Fibroblast of the aortic adventitia (primary cell): Measurements from ENCODE around the gene LVRN. TPM values are rescaled to one million over a fixed set of nuclear protein-coding genes. Genes with fewer than 3 reads are reported as not detected.
A peak's percentile ranks its signal among the peaks of the same experiment; 100 is the strongest.

ENCODE experiments used
- DNase-seq: peaks from one replicate; pipeline ENCODE4 v3.0.0-alpha.2; 2010; ENCODE audit warnings: low read depth
- H3K4me3 ChIP-seq: 2 replicates; pipeline ENCODE4 v1.5.1; 2011; ENCODE audit warnings: low read depth, mild to moderate bottlenecking, control low read depth, low read length, moderate library complexity
- total RNA-seq: library from RNA; depleted of rRNA; stranded (reverse); fragments of >200 nt; gene quantifications from 2 replicates; pipeline ENCODE4 v1.2.3, GENCODE V29; 2012; ENCODE audit warnings: low replicate concordance
- TF ChIP-seq, protein P1 (sequence below): IDR thresholded peaks from 2 replicates; pipeline ENCODE4 v1.5.1; 2011; ENCODE audit warnings: mild to moderate bottlenecking, low read length, control low read depth, inconsistent platforms; ENCODE audit not compliant: insufficient read depth

The LVRN gene
- total RNA-seq, 1 donor: 0.90 TPM

DNA sequence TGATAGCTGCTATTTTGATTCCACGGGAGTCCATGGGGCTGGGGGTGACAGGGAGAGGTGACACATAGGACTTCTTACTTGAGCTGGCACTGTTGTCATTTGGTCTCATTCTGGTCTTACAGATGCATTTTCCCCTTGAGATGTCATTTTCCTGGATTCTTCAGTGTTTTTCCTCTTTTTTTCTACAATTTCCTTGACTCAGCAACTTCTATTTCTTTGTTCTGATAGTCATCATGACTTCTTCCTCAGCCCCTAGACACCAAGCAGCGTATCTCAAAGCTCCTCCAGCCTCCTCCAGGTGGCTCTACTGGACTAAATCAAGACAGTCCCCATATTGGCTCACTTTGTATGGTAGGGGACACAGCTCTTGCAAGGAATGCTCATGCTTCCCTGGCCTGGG, 16.5 kb downstream of the LVRN start:
- no peak overlapping the region for H3K4me3 ChIP-seq
- TF ChIP-seq, protein P1, sequence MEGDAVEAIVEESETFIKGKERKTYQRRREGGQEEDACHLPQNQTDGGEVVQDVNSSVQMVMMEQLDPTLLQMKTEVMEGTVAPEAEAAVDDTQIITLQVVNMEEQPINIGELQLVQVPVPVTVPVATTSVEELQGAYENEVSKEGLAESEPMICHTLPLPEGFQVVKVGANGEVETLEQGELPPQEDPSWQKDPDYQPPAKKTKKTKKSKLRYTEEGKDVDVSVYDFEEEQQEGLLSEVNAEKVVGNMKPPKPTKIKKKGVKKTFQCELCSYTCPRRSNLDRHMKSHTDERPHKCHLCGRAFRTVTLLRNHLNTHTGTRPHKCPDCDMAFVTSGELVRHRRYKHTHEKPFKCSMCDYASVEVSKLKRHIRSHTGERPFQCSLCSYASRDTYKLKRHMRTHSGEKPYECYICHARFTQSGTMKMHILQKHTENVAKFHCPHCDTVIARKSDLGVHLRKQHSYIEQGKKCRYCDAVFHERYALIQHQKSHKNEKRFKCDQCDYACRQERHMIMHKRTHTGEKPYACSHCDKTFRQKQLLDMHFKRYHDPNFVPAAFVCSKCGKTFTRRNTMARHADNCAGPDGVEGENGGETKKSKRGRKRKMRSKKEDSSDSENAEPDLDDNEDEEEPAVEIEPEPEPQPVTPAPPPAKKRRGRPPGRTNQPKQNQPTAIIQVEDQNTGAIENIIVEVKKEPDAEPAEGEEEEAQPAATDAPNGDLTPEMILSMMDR: no peak
- no peak for DNase-seq

DNA sequence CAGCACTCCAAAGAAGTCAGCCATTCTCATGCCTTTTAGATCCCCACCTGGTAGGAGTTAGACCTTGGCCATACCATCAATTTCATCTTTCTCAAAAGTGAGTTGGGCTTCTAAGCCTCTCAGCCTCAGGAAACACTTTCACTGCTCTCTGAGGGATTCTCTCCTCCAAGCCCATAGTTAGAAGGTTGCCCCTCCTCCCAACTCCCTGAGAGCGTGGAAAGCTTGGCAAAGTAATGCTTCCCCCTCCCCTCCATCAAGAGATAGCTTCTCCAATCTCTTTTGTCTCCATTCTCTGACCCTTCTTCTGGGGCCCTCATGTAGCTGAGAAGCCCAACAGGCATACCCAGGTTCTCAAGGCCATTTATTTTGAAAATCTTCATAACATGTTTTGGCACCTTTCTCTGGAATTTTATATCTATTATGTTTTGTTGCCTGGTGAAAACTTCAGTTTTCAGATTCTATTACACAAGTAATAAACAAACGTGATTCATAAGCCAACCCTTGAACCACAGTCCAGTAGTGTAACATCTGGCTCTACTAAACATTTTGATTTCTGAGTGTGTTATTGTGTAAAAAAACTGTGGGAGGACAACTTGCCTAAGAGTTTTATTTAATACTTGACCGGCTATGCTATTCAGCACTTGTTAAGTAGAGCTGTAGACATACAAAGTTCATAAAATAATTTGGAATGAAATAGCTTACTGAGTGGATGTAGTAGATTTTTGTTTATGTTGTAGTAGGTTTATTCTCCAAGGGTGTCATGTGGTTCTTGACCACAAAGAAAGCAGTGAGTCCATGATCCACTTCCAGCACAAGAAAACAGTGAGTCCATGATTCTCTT, 17.1 kb downstream of the LVRN start:
- DNase-seq: peak; percentile 71
- no peak overlapping the region for H3K4me3 ChIP-seq

DNA sequence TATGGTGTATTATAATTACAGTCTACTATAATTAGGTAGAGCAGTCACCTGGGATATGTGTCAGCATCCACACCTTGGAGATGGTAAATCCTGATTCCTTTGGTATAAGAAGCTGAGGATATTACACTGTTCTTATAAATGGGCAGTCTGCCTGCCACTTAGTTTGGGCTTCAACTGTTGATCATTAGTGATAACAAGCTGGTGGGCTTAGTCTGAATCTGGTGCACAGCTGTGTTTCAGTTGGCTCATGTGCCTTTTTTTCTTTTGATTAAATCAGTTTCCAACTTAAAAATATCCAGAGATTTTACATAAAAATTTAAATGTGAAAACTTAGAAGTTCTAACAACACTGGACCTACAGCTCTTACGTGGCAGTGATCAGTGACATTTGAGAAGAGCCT, 21.2 kb downstream of the LVRN start:
- TF ChIP-seq, protein P1: no peak
- H3K4me3 ChIP-seq: no peak overlapping the region
- DNase-seq: no peak

More for the DNA sequence above, 17.1 kb downstream of the LVRN start:
- TF ChIP-seq, protein P1: no peak

DNA sequence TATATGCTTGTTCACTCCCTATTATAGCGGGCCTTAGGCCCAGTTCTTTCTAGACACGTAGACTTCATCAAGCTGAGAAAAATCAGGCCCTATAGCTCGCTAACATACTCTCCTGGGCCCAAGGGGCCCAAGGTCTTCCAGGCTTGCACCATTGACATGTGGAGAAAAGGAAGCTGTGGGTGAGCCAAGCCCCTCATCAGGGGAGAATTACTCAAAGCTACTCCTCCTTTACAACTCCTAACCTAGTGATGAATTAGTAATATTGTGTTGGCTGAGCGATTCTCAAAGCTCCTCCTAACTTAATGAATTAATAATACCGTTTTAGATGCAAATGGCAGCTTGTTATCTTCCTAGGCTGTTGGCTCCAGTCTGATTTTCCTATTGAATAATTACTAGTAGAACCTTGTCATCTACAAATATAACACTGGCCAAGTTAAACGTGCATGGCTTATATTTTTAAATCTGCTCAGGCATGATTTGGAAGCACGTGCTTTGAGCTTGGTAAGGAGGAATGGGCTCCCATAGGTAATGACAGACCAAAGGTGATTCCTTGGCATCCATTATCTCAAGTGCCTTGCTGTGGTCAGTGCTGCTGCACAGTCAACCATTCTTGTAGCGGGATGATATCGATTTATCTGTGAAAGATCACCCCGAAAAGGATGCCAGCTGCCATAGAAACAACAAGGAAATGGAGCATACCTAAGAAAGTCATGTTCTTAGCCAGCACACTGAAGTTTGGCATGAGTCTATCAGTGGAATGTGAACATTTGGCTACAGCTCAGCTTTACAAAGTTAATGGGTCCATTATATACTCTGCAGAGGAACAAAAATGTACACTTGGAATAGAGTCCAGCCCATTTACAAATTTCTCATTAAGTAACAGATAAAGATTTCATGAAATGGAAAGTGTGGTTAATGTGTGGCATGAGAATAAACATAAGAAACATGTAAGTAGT, 23.8 kb downstream of the LVRN start:
- TF ChIP-seq, protein P1: no peak
- no peak overlapping the region for H3K4me3 ChIP-seq
- peak; percentile 94 for DNase-seq

DNA sequence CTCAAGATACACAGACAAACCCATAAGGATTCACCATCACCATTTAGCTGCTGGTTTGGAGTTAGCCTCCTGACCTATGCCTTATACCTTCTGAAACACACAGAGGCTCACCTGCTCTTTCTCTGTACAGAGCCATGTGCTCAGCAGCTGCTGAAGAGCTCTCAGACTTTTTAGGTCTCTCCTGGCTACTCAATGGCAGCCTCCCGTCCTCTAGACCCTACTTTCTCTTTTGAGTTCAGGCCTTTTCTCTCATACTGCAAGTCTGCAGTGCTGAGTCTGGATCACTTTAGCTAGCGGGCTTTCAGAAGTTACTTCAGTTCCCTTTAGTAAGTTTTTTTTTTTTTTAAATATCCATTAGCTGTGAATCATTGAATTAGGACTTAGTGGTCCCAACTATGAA, 25.7 kb downstream of the LVRN start:
- TF ChIP-seq, protein P1: no peak
- no peak for DNase-seq
- no peak overlapping the region for H3K4me3 ChIP-seq

DNA sequence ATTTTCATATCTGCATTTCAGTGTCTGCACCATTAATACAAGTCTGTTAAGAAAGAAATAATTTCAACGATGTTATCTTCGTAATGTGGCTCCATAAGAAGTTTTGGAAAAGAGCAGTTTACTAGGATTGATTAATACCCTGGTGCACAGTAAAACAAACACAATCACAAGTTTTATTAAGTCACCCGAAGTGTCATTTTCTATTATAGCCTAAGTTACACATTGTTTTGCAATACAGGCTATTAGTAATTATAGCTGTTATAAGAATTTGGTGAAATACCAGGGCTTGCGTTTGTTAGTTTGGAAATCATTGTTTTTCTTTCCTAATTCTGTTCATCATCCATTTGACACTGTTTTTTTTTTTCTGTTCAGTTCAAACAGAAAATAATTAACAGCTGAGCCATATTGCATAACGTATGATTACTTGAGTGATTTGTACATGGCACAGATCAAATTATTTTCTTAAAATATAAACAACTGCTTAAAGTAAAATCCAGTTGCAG, 30.6 kb downstream of the LVRN start:
- no peak overlapping the region for H3K4me3 ChIP-seq
- DNase-seq: no peak
- TF ChIP-seq, protein P1: no peak
